Gastroesophageal sphincter (tissue), 4 donors: Measurements from ENCODE around the gene RAB6B. TPM values are rescaled to one million over a fixed set of nuclear protein-coding genes. Genes with fewer than 3 reads are reported as not detected.

Experiments
- ATAC-seq: fragments of 150-250 bp; one replicate; pipeline ENCODE4 v1.9.1; 2016; ENCODE audit warnings: mild to moderate bottlenecking, moderate library complexity
- H3K27ac ChIP-seq, 4 donors: fragments of 200-600 bp; sonication (generic) in 3 of 4; 1 replicate in 3 of 4; 2 replicates in 1 of 4; pipeline ENCODE4 v1.5.1; 2016 to 2019
- H3K27me3 ChIP-seq: fragments of 200-600 bp; sonication (generic); one replicate; pipeline ENCODE4 v1.5.1; 2019
- H3K36me3 ChIP-seq, 2 donors: fragments of 200-600 bp; sonication (generic); one replicate each; pipeline ENCODE4 v1.5.1; 2019; ENCODE audit warnings: control low read depth in 1 of 2
- H3K4me1 ChIP-seq, 3 donors: fragments of 200-600 bp; sonication (generic); 1 replicate in 2 of 3; 2 replicates in 1 of 3; pipeline ENCODE4 v1.5.1; 2016 to 2019; ENCODE audit warnings: control low read depth in 2 of 3
- H3K4me3 ChIP-seq, 2 donors: fragments of 200-600 bp; sonication (generic); one replicate each; pipeline ENCODE4 v1.5.1; 2019; ENCODE audit warnings: mild to moderate bottlenecking in 1 of 2, moderate library complexity in 1 of 2
- H3K9me3 ChIP-seq, 3 donors: fragments of 200-600 bp; sonication (generic); one replicate each; pipeline ENCODE4 v1.5.1; 2017 to 2019; ENCODE audit warnings: control low read depth in 2 of 3
- EP300 ChIP-seq: sonication (generic); formaldehyde crosslinking; IDR thresholded peaks from one replicate; pipeline ENCODE4 v1.6.1; 2017; ENCODE audit warnings: antibody characterized with exemption, mild to moderate bottlenecking
- POLR2A ChIP-seq, 2 donors: fragments of 450-650 bp; IDR thresholded peaks; one replicate each; pipeline ENCODE4 v1.6.1; 2017; ENCODE audit warnings: antibody characterized with exemption in 2 of 2, mild to moderate bottlenecking in 2 of 2, moderate library complexity in 1 of 2
- POLR2AphosphoS5 ChIP-seq: sonication (generic); formaldehyde crosslinking; IDR thresholded peaks from one replicate; pipeline ENCODE4 v1.6.1; 2017; ENCODE audit warnings: antibody characterized with exemption
- WGBS, 2 donors: methylation state at CpG; one replicate each; pipeline ENCODE4 v1.1.5; 2018; ENCODE audit warnings: low coverage in 1 of 2; 5-methylcytosine and 5-hydroxymethylcytosine counted together
- total RNA-seq, 4 donors: library from RNA; depleted of rRNA; stranded (reverse); fragments of >200 nt; gene quantifications; one replicate each; pipeline ENCODE4 v1.1.0, GENCODE V29; 2016
- TF ChIP-seq, protein P1 (sequence below), 4 experiments: fragments of 200-600 bp in 2 of 4; fragments of 450-650 bp in 2 of 4; sonication (generic) in 1 of 4; IDR thresholded peaks; one replicate each; pipeline ENCODE4 v1.5.1; 2017 to 2019; ENCODE audit warnings: antibody characterized with exemption in 4 of 4, mild to moderate bottlenecking in 2 of 4, moderate library complexity in 2 of 4

Gene RAB6B
- total RNA-seq, 4 donors from 2014 or later, result 5.0 to 16.1 (median 8.7) TPM

DNA sequence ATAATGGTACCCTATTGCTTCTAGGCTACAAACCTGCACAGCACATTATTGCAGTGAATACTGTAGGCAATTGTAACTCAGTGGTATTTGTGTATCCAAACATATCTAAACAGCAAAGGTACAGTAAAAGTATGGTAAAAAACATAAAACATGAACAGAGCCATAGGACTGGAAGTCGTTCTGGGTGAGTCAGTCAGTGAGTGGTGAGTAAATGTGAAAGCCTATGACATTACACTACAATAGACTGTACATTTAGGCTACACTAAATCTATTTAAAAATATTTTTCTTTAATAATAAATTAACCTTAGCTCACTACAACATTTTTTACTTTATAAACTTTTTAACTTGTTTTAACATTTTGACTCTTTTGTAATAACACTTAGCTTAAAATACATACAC lies 21.3 kb downstream of the RAB6B start:
- H3K4me3 ChIP-seq, result no peak overlapping the region
- ATAC-seq, result no peak
- no peak overlapping the region for H3K27ac ChIP-seq
- peaks cover 0 to 1% (median 0%) of the 10 kb centered on the region in 3 donors for H3K4me1 ChIP-seq
- no peaks in the 10 kb centered on the region for H3K36me3 ChIP-seq
- TF ChIP-seq EP300 (no peak), POLR2A (IDR thresholded peaks at IDR 0.05) (no peak), POLR2AphosphoS5 (no peak)
- TF ChIP-seq, protein P1, sequence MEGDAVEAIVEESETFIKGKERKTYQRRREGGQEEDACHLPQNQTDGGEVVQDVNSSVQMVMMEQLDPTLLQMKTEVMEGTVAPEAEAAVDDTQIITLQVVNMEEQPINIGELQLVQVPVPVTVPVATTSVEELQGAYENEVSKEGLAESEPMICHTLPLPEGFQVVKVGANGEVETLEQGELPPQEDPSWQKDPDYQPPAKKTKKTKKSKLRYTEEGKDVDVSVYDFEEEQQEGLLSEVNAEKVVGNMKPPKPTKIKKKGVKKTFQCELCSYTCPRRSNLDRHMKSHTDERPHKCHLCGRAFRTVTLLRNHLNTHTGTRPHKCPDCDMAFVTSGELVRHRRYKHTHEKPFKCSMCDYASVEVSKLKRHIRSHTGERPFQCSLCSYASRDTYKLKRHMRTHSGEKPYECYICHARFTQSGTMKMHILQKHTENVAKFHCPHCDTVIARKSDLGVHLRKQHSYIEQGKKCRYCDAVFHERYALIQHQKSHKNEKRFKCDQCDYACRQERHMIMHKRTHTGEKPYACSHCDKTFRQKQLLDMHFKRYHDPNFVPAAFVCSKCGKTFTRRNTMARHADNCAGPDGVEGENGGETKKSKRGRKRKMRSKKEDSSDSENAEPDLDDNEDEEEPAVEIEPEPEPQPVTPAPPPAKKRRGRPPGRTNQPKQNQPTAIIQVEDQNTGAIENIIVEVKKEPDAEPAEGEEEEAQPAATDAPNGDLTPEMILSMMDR (IDR thresholded peaks at IDR 0.05), result no peak
- no peaks in the 10 kb centered on the region for H3K27me3 ChIP-seq
- peaks cover 0 to 15% (median 0%) of the 10 kb centered on the region in 3 donors for H3K9me3 ChIP-seq
- 57 to 73% methylated on average over 1 of the region's 1 CpG for WGBS, 2 donors

- 100% methylated on average over 2 of the region's 7 CpGs for WGBS, 2 donors
- TF ChIP-seq EP300 (no peak), POLR2A (IDR thresholded peaks at IDR 0.05) (no peak), POLR2AphosphoS5 (no peak)
- TF ChIP-seq, protein P1 (IDR thresholded peaks at IDR 0.05), result no peak
- H3K27me3 ChIP-seq, result no peaks in the 10 kb centered on the region
- no peak overlapping the region for H3K27ac ChIP-seq
- no peaks in the 10 kb centered on the region for H3K36me3 ChIP-seq
- no peak overlapping the region for H3K4me3 ChIP-seq
- peaks cover 0 to 15% (median 0%) of the 10 kb centered on the region in 3 donors for H3K4me1 ChIP-seq
- no peaks in the 10 kb centered on the region for H3K9me3 ChIP-seq
- no peak for ATAC-seq
Observed at GRCh38 chr3:133872781-133873180, 22.9 kb downstream of the RAB6B start.

DNA sequence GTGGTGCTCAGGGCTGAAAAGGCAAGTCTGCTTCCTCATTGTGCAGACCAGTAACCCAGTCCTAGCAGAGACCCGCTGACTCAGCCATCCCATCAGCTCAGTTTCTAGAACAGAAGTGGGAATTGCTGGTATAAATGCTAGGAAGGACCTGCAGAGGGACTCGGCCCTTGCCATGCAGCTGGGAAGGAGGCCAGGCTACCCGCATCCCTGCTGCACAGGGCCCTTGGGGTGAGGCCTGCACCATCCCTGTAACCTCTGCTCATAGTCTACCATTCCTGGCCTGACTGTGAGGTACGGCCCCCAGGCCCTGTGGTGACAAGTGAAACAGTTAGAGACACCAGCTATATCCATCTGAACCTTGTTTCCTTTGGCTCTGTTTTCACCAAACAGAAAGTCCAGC lies 23.5 kb downstream of the RAB6B start:
- H3K36me3 ChIP-seq, result no peaks in the 10 kb centered on the region
- no peak for ATAC-seq
- no peaks in the 10 kb centered on the region for H3K9me3 ChIP-seq
- no peak overlapping the region for H3K27ac ChIP-seq
- 100% methylated on average over 1 of the region's 4 CpGs; no CpG with 5 or more reads in 1 of the 2 donors for WGBS, 2 donors
- no peak overlapping the region for H3K4me3 ChIP-seq
- H3K27me3 ChIP-seq, result no peaks in the 10 kb centered on the region
- H3K4me1 ChIP-seq, result peaks cover 0 to 15% (median 0%) of the 10 kb centered on the region in 3 donors
- TF ChIP-seq POLR2AphosphoS5 (no peak), POLR2A (IDR thresholded peaks at IDR 0.05) (no peak), EP300 (no peak)
- TF ChIP-seq, protein P1 (IDR thresholded peaks at IDR 0.05), result no peak

DNA sequence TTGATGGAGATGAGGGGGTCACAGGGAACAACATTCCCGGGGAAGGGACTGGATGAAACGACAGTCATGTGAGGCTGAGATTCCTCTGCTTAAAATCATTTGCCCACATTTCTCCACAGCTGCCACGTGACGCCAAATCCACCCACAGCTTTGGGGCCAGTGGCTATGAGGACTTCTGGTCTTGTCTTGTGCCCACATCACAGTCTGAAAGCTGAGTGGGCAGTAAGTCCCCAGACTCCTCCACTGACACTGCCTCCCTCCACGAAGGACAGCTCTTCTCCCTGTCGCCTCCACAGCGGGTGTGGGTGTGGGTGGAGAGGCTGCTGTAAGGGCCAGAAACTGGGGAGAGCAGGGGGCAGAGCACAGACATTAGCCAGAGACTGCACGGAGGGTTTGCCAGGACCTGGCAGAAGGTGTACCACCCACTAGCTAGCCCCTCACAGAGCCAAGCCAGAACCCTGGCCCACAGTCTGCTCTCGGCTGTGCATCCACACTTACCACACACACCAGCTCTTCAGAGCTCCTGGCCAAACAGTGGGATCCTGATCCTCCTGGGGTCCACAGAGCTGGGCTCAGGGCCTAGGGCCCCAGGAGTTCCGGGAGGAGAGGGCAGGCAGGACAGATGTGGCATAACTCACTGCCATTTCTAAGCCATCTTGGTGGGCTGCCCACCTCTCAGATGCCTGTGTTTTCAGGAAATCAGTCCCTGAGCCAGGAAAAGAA lies 24.2 kb downstream of the RAB6B start:
- Histone ChIP-seq H3K4me1 (peaks cover 0 to 15% (median 0%) of the 10 kb centered on the region in 3 donors), H3K9me3 (no peaks in the 10 kb centered on the region), H3K36me3 (no peaks in the 10 kb centered on the region), H3K27ac (no peak overlapping the region), H3K27me3 (no peaks in the 10 kb centered on the region), H3K4me3 (no peak overlapping the region)
- no peak for TF ChIP-seq POLR2A (IDR thresholded peaks at IDR 0.05)
- TF ChIP-seq, protein P1 (IDR thresholded peaks at IDR 0.05), result no peak
- no peak for TF ChIP-seq POLR2AphosphoS5
- no peak for TF ChIP-seq EP300
- 60% methylated on average over 1 of the region's 10 CpGs; no CpG with 5 or more reads in 1 of the 2 donors for WGBS, 2 donors
- ATAC-seq, result no peak

- Histone ChIP-seq H3K4me1 (peaks cover 0 to 15% (median 0%) of the 10 kb centered on the region in 3 donors), H3K27me3 (no peaks in the 10 kb centered on the region), H3K4me3 (no peak overlapping the region), H3K9me3 (no peaks in the 10 kb centered on the region), H3K36me3 (no peaks in the 10 kb centered on the region), H3K27ac (no peak overlapping the region)
- ATAC-seq, result no peak
- TF ChIP-seq POLR2A (IDR thresholded peaks at IDR 0.05) (no peak), POLR2AphosphoS5 (no peak), EP300 (no peak)
- TF ChIP-seq, protein P1 (IDR thresholded peaks at IDR 0.05), result no peak
Observed at GRCh38 chr3:133870822-133871221, 24.9 kb downstream of the RAB6B start.
